NCI-H2081 treated with DMSO at 0.1 percent for 48 hours (cell line): Measurements from ENCODE around the gene SRGAP2.
"Not testable (repeated sequence)": the region's sequence is repeated elsewhere in the genome, so short reads cannot be mapped to it uniquely, and the experiment has no call there.

ENCODE experiments used
- DNase-seq: peaks from one replicate; lab custom pipeline; 2025; lab: John Stamatoyannopoulos, UW

SRGAP2 gene

DNA sequence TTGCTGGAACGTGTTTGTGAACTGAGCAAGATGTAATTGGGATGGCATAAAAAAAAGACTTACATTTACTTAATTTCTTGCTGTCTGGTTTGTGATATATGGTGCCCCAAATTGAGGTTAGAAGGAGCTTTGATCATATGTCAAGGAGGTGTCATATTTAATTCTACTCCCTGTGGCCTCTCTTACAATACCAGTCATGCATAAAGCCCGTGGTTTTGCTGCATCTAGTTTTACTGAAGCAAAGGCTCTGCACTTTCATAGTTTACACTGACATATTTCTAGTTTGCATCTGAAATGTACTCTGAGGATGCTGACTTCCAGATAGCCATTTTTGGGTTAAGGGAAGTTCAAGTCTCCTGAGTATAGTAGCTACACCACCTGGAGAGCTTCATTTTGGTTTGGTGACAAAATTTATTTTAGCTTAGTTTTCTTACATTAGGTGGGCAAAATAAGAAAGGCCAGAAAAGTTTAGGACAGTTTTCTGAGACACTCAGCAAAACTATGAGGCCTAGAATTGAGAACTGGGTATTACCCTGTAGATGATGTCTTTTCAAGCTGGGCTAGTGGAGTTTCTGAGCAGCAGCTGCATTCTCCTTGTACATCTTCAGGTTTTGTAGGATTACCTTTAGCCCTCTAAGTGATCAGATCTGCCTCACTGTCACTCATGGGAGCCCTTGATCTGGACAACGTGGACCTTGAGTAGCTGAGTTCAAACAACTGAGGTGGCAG, 47.8 kb downstream of the SRGAP2 start:
- not testable (repeated sequence) for DNase-seq

DNA sequence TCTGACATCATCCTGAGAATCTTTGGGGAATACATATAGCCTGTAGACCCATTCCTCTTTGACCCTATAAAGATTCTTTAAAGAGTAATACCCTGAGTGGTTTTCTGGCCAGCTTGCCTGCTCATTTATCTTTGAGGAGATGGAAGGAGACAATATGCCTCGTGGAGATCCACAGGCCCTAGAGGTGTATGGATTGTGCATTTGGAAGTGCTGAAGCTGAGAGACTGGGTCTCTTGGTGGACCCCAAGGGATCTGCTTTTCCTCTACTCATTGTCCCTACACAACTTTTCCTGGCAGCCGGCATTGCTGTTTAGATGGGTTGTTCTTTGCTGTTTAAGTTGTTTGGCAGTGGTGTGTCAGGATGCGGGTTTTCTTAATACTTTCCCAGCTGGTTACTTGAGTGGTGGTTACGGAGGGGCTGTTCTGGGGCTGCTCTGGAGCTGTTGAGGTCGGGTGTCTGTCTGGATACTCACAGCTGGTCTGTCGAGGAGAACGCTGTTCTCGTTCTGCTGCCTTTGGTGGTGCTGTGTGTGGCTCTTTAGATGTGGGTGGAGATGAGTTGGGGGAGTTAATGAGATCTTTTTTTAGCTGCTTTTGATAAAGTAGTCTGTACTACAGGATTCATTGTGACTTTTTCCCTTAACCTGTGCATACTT, 49.5 kb downstream of the SRGAP2 start:
- DNase-seq: not testable (repeated sequence)
